Ectodermal cell (in vitro differentiated cells): Measurements from ENCODE around the gene GID4.

Source experiments
- H3K27ac ChIP-seq: 2 replicates; pipeline ENCODE4 v1.7.0; 2013; ENCODE audit warnings: mild to moderate bottlenecking, low read depth, low read length; ENCODE audit not compliant: insufficient read depth, poor library complexity, severe bottlenecking
- H3K27me3 ChIP-seq: 2 replicates; pipeline ENCODE4 v1.7.0; 2013; ENCODE audit warnings: mild to moderate bottlenecking, low read length; ENCODE audit not compliant: insufficient read depth, control insufficient read depth, poor library complexity, severe bottlenecking
- H3K36me3 ChIP-seq: one replicate; pipeline ENCODE4 v1.7.0; 2013; ENCODE audit warnings: low read length; ENCODE audit not compliant: control insufficient read depth, insufficient read depth
- H3K4me1 ChIP-seq: one replicate; pipeline ENCODE4 v1.7.0; 2013; ENCODE audit warnings: low read length; ENCODE audit not compliant: control insufficient read depth, insufficient read depth
- H3K4me3 ChIP-seq: 2 replicates; pipeline ENCODE4 v1.7.0; 2013; ENCODE audit warnings: low read depth, low read length, control low read depth; ENCODE audit not compliant: insufficient read depth
- H3K9me3 ChIP-seq: 2 replicates; pipeline ENCODE4 v1.7.0; 2013; ENCODE audit warnings: mild to moderate bottlenecking, low read length, moderate library complexity; ENCODE audit not compliant: control insufficient read depth
- WGBS, 2 experiments: methylation state at CpG; one replicate each; pipeline ENCODE4 v1.1.7; 2013; ENCODE audit warnings: missing lambda C conversion rate in 2 of 2; 5-methylcytosine and 5-hydroxymethylcytosine counted together

Gene GID4

GRCh38 chr17:18042983-18043382, 3.8 kb downstream of the GID4 start:
- Histone ChIP-seq H3K4me3 (no peak overlapping the region), H3K36me3 (no peaks in the 10 kb centered on the region), H3K9me3 (no peaks in the 10 kb centered on the region), H3K27ac (no peak overlapping the region), H3K4me1 (peaks cover 6% of the 10 kb centered on the region), H3K27me3 (no peaks in the 10 kb centered on the region)
- WGBS, 2 experiments, result 92 to 96% methylated on average over 8 of the region's 8 CpGs

- Histone ChIP-seq H3K27me3 (no peaks in the 10 kb centered on the region), H3K4me3 (no peak overlapping the region), H3K9me3 (no peaks in the 10 kb centered on the region), H3K4me1 (peaks cover 3% of the 10 kb centered on the region), H3K36me3 (no peaks in the 10 kb centered on the region), H3K27ac (no peak overlapping the region)
- WGBS, 2 experiments, result 87 to 100% methylated on average over 1 of the region's 1 CpG
These were observed 4.3 kb downstream of the GID4 start for GRCh38 chr17:18043491-18043890.

GRCh38 chr17:18044609-18045008, 5.4 kb downstream of the GID4 start:
- 91 to 94% methylated on average over 3 of the region's 3 CpGs for WGBS, 2 experiments
- Histone ChIP-seq H3K36me3 (no peaks in the 10 kb centered on the region), H3K4me1 (peaks cover 3% of the 10 kb centered on the region), H3K27ac (no peak overlapping the region), H3K4me3 (no peak overlapping the region), H3K9me3 (no peaks in the 10 kb centered on the region), H3K27me3 (no peaks in the 10 kb centered on the region)

GRCh38 chr17:18045691-18046350, 6.6 kb downstream of the GID4 start:
- no peaks in the 10 kb centered on the region for H3K9me3 ChIP-seq
- WGBS, 2 experiments, result 84 to 85% methylated on average over 3 of the region's 3 CpGs
- H3K27me3 ChIP-seq, result no peaks in the 10 kb centered on the region
- H3K27ac ChIP-seq, result no peak overlapping the region
- peaks cover 3% of the 10 kb centered on the region for H3K4me1 ChIP-seq
- H3K36me3 ChIP-seq, result no peaks in the 10 kb centered on the region
- H3K4me3 ChIP-seq, result no peak overlapping the region

GRCh38 chr17:18055597-18055996, 16.4 kb downstream of the GID4 start:
- WGBS, 2 experiments, result 91 to 97% methylated on average over 6 of the region's 6 CpGs
- Histone ChIP-seq H3K9me3 (no peaks in the 10 kb centered on the region), H3K27me3 (no peaks in the 10 kb centered on the region), H3K36me3 (peaks cover 13% of the 10 kb centered on the region), H3K27ac (no peak overlapping the region), H3K4me3 (no peak overlapping the region), H3K4me1 (no peaks in the 10 kb centered on the region)

GRCh38 chr17:18056214-18056613, 17.0 kb downstream of the GID4 start:
- 91 to 96% methylated on average over 3 of the region's 3 CpGs for WGBS, 2 experiments
- no peaks in the 10 kb centered on the region for H3K27me3 ChIP-seq
- H3K9me3 ChIP-seq, result no peaks in the 10 kb centered on the region
- no peaks in the 10 kb centered on the region for H3K4me1 ChIP-seq
- H3K36me3 ChIP-seq, result peaks cover 16% of the 10 kb centered on the region
- H3K27ac ChIP-seq, result no peak overlapping the region
- no peak overlapping the region for H3K4me3 ChIP-seq

GRCh38 chr17:18059283-18059682, 20.1 kb downstream of the GID4 start:
- Histone ChIP-seq H3K36me3 (peaks cover 22% of the 10 kb centered on the region), H3K9me3 (no peaks in the 10 kb centered on the region), H3K4me3 (no peak overlapping the region), H3K27ac (no peak overlapping the region), H3K4me1 (no peaks in the 10 kb centered on the region), H3K27me3 (no peaks in the 10 kb centered on the region)
- 93 to 98% methylated on average over 5 of the region's 5 CpGs for WGBS, 2 experiments

GRCh38 chr17:18064053-18064452, 24.8 kb downstream of the GID4 start:
- Histone ChIP-seq H3K4me1 (no peaks in the 10 kb centered on the region), H3K27me3 (no peaks in the 10 kb centered on the region), H3K27ac (no peak overlapping the region), H3K4me3 (no peak overlapping the region), H3K36me3 (peaks cover 9% of the 10 kb centered on the region), H3K9me3 (no peaks in the 10 kb centered on the region)
- WGBS, 2 experiments, result 89 to 100% methylated on average over 2 of the region's 2 CpGs

GRCh38 chr17:18065546-18065945, 26.3 kb downstream of the GID4 start:
- WGBS, 2 experiments, result 94% methylated on average over 11 of the region's 11 CpGs
- no peaks in the 10 kb centered on the region for H3K4me1 ChIP-seq
- H3K9me3 ChIP-seq, result no peaks in the 10 kb centered on the region
- no peak overlapping the region for H3K4me3 ChIP-seq
- peaks cover 9% of the 10 kb centered on the region for H3K36me3 ChIP-seq
- H3K27me3 ChIP-seq, result no peaks in the 10 kb centered on the region
- no peak overlapping the region for H3K27ac ChIP-seq

GRCh38 chr17:18066866-18067265, 27.7 kb downstream of the GID4 start:
- Histone ChIP-seq H3K36me3 (peaks cover 1% of the 10 kb centered on the region), H3K9me3 (no peaks in the 10 kb centered on the region), H3K4me3 (no peak overlapping the region), H3K4me1 (peaks cover 5% of the 10 kb centered on the region), H3K27me3 (no peaks in the 10 kb centered on the region), H3K27ac (no peak overlapping the region)
- WGBS, 2 experiments, result 93 to 98% methylated on average over 4 of the region's 4 CpGs

- Histone ChIP-seq H3K9me3 (no peaks in the 10 kb centered on the region), H3K4me1 (peaks cover 5% of the 10 kb centered on the region)
- 87 to 88% methylated on average over 2 of the region's 2 CpGs for WGBS, 2 experiments
These were observed 29.9 kb downstream of the GID4 start for GRCh38 chr17:18069101-18069500.

More at GRCh38 chr17:18069101-18069500, 29.9 kb downstream of the GID4 start:
- H3K27me3 ChIP-seq, result no peaks in the 10 kb centered on the region
- H3K4me3 ChIP-seq, result no peak overlapping the region
- H3K27ac ChIP-seq, result no peak overlapping the region
- no peaks in the 10 kb centered on the region for H3K36me3 ChIP-seq
